ENCODE data around the gene TMPRSS4. TPM values are rescaled to one million over a fixed set of nuclear protein-coding genes. Genes with fewer than 3 reads are reported as not detected.

TMPRSS4 gene
- total RNA-seq, 4 donors from 2014 or later = 224 to 423 (median 248) TPM

- in situ Hi-C loops (cut with MboI; ENCODE audit: low pct_ligation_motif_present in 1 of 4, low pct_unique_long_range_greater_than_20kb in 1 of 4, low sequenced_read_pairs in 3 of 4) = no loop called here
- no peak overlapping the region for H3K27ac ChIP-seq
- WGBS, 2 donors (ENCODE audit: low coverage in 1 of 2) = 89% methylated on average over 11 of the region's 11 CpGs; no CpG with 5 or more reads in 1 of the 2 donors
These were observed 77.1 kb downstream of the TMPRSS4 start for GRCh38 chr11:118153976-118154375.

GRCh38 chr11:118154641-118155040, 77.8 kb downstream of the TMPRSS4 start:
- in situ Hi-C loops (cut with MboI; ENCODE audit: low pct_ligation_motif_present in 1 of 4, low pct_unique_long_range_greater_than_20kb in 1 of 4, low sequenced_read_pairs in 3 of 4) = no loop called here
- no peak for TF ChIP-seq POLR2A (IDR thresholded peaks at IDR 0.05)
- TF ChIP-seq POLR2AphosphoS5 (IDR thresholded peaks at IDR 0.05) = no peak
- no peak for TF ChIP-seq CTCF (IDR thresholded peaks at IDR 0.05)
- TF ChIP-seq EP300 (IDR thresholded peaks at IDR 0.05; ENCODE audit: low read depth) = no peak
- H3K9me3 ChIP-seq = no peaks in the 10 kb centered on the region
- H3K27me3 ChIP-seq = peaks cover 90% of the 10 kb centered on the region
- intact Hi-C loops (cut with DNase I; ENCODE audit: low total_unique reads) = no loop called here
- no peak overlapping the region for H3K27ac ChIP-seq
- 94% methylated on average over 1 of the region's 1 CpG; no CpG with 5 or more reads in 1 of the 2 donors for WGBS, 2 donors (ENCODE audit: low coverage in 1 of 2)
- H3K4me3 ChIP-seq = no peak overlapping the region
- no peak for DNase-seq
- no peaks in the 10 kb centered on the region for H3K36me3 ChIP-seq
- peaks cover 0 to 32% (median 17%) of the 10 kb centered on the region in 4 donors for H3K4me1 ChIP-seq

More at GRCh38 chr11:118153976-118154375, 77.1 kb downstream of the TMPRSS4 start:
- Histone ChIP-seq H3K36me3 (no peaks in the 10 kb centered on the region), H3K9me3 (no peaks in the 10 kb centered on the region), H3K4me3 (no peak overlapping the region), H3K4me1 (peaks cover 0 to 32% (median 17%) of the 10 kb centered on the region in 4 donors), H3K27me3 (peaks cover 90% of the 10 kb centered on the region)
- TF ChIP-seq POLR2A (IDR thresholded peaks at IDR 0.05) = no peak
- TF ChIP-seq EP300 (IDR thresholded peaks at IDR 0.05; ENCODE audit: low read depth) = no peak
- no peak for TF ChIP-seq POLR2AphosphoS5 (IDR thresholded peaks at IDR 0.05)
- TF ChIP-seq CTCF (IDR thresholded peaks at IDR 0.05) = no peak
- intact Hi-C loops (cut with DNase I; ENCODE audit: low total_unique reads) = no loop called here
- no peak for DNase-seq

- Histone ChIP-seq H3K9me3 (no peaks in the 10 kb centered on the region), H3K27me3 (peaks cover 90% of the 10 kb centered on the region), H3K4me1 (peaks cover 0 to 32% (median 17%) of the 10 kb centered on the region in 4 donors), H3K36me3 (no peaks in the 10 kb centered on the region), H3K27ac (no peak overlapping the region), H3K4me3 (no peak overlapping the region)
- intact Hi-C loops (cut with DNase I; ENCODE audit: low total_unique reads) (no loop called here), in situ Hi-C loops (cut with MboI; ENCODE audit: low pct_ligation_motif_present in 1 of 4, low pct_unique_long_range_greater_than_20kb in 1 of 4, low sequenced_read_pairs in 3 of 4) (no loop called here)
- no peak for DNase-seq
- WGBS, 2 donors (ENCODE audit: low coverage in 1 of 2) = 53% methylated on average over 11 of the region's 11 CpGs; no CpG with 5 or more reads in 1 of the 2 donors
- no peak for TF ChIP-seq EP300 (IDR thresholded peaks at IDR 0.05; ENCODE audit: low read depth)
- TF ChIP-seq CTCF (IDR thresholded peaks at IDR 0.05) = no peak
- TF ChIP-seq POLR2AphosphoS5 (IDR thresholded peaks at IDR 0.05) = no peak
- TF ChIP-seq POLR2A (IDR thresholded peaks at IDR 0.05) = no peak
These were observed 79.1 kb downstream of the TMPRSS4 start for GRCh38 chr11:118155776-118156530.

- H3K9me3 ChIP-seq = no peaks in the 10 kb centered on the region
- intact Hi-C loops (cut with DNase I; ENCODE audit: low total_unique reads) = no loop called here
- TF ChIP-seq POLR2AphosphoS5 (IDR thresholded peaks at IDR 0.05) = no peak
- TF ChIP-seq CTCF (IDR thresholded peaks at IDR 0.05) = no peak
- no peak for TF ChIP-seq EP300 (IDR thresholded peaks at IDR 0.05; ENCODE audit: low read depth)
- no peak for TF ChIP-seq POLR2A (IDR thresholded peaks at IDR 0.05)
- H3K36me3 ChIP-seq = no peaks in the 10 kb centered on the region
- DNase-seq = no peak
- WGBS, 2 donors (ENCODE audit: low coverage in 1 of 2) = 11% methylated on average over 20 of the region's 21 CpGs; no CpG with 5 or more reads in 1 of the 2 donors
- in situ Hi-C loops (cut with MboI; ENCODE audit: low pct_ligation_motif_present in 1 of 4, low pct_unique_long_range_greater_than_20kb in 1 of 4, low sequenced_read_pairs in 3 of 4) = no loop called here
- H3K27ac ChIP-seq = no peak overlapping the region
- H3K4me3 ChIP-seq = no peak overlapping the region
- H3K4me1 ChIP-seq = peaks cover 0 to 30% (median 17%) of the 10 kb centered on the region in 4 donors
- peaks cover 92% of the 10 kb centered on the region for H3K27me3 ChIP-seq
These were observed 79.8 kb downstream of the TMPRSS4 start for GRCh38 chr11:118156531-118157185.
